GM23338 (cell line): ENCODE measurements around the gene PLD1. TPM values are rescaled to one million over a fixed set of nuclear protein-coding genes. Genes with fewer than 3 reads are reported as not detected.

ENCODE experiments used
- ATAC-seq: fragments of 200-7000 bp; cut with Tn5 transposase; 3 replicates; pipeline ENCODE4 v1.9.1; 2020
- DNase-seq: peaks from one replicate; pipeline ENCODE4 v3.0.0-alpha.2; 2015; ENCODE audit warnings: low spot score
- H2AFZ ChIP-seq: fragments of 200-600 bp; sonication (generic); 2 replicates; pipeline ENCODE4 v1.8.0; 2016; ENCODE audit warnings: antibody characterized with exemption, mild to moderate bottlenecking, moderate library complexity
- H3F3A ChIP-seq: fragments of 200-600 bp; sonication (generic); replicated peaks from 2 replicates; pipeline ENCODE4 v1.8.0; 2017; ENCODE audit warnings: antibody characterized with exemption, mixed run types, low read depth
- H3K27ac ChIP-seq: fragments of 200-600 bp; sonication (generic); 2 replicates; pipeline ENCODE4 v1.6.1; 2016; ENCODE audit warnings: low read depth
- H3K27me3 ChIP-seq: fragments of 200-600 bp; sonication (generic); 2 replicates; pipeline ENCODE4 v1.8.0; 2016; ENCODE audit warnings: mild to moderate bottlenecking, mixed run types, moderate library complexity; ENCODE audit not compliant: insufficient read depth
- H3K36me3 ChIP-seq: fragments of 200-600 bp; sonication (generic); 2 replicates; pipeline ENCODE4 v1.8.0; 2016; ENCODE audit warnings: mild to moderate bottlenecking; ENCODE audit not compliant: insufficient read depth
- H3K4me1 ChIP-seq: fragments of 200-600 bp; sonication (generic); 2 replicates; pipeline ENCODE4 v1.8.0; 2016; ENCODE audit warnings: mild to moderate bottlenecking, moderate library complexity; ENCODE audit not compliant: insufficient read depth
- H3K4me2 ChIP-seq: fragments of 200-600 bp; sonication (generic); 2 replicates; pipeline ENCODE4 v1.7.1; 2017; ENCODE audit warnings: mixed run types
- H3K4me3 ChIP-seq: fragments of 200-600 bp; sonication (generic); 2 replicates; pipeline ENCODE4 v1.6.1; 2016; ENCODE audit warnings: mixed run types
- H3K79me2 ChIP-seq: fragments of 200-600 bp; sonication (generic); replicated peaks from 2 replicates; pipeline ENCODE4 v1.8.0; 2017; ENCODE audit warnings: mild to moderate bottlenecking; ENCODE audit not compliant: insufficient read depth
- H3K9me2 ChIP-seq: fragments of 200-600 bp; sonication (generic); 2 replicates; pipeline ENCODE4 v1.8.0; 2017; ENCODE audit not compliant: insufficient read depth
- H4K20me1 ChIP-seq: fragments of 200-600 bp; sonication (generic); replicated peaks from 2 replicates; pipeline ENCODE4 v1.8.0; 2017; ENCODE audit warnings: mild to moderate bottlenecking; ENCODE audit not compliant: insufficient read depth
- H3K27ac Mint-ChIP-seq: 2 replicates; pipeline ENCODE4 v1.8.0; 2020; ENCODE audit warnings: inconsistent platforms, mild to moderate bottlenecking, moderate library complexity, mixed read lengths
- H3K27me3 Mint-ChIP-seq: 3 replicates; pipeline ENCODE4 v1.8.0; 2022; ENCODE audit warnings: low read depth, mild to moderate bottlenecking, moderate library complexity, mixed read lengths, inconsistent platforms; ENCODE audit not compliant: insufficient read depth, poor library complexity
- H3K36me3 Mint-ChIP-seq: 3 replicates; pipeline ENCODE4 v1.8.0; 2021; ENCODE audit warnings: low read depth, mild to moderate bottlenecking, inconsistent platforms, moderate library complexity, mixed read lengths
- H3K4me1 Mint-ChIP-seq: 3 replicates; pipeline ENCODE4 v1.8.0; 2020; ENCODE audit warnings: mild to moderate bottlenecking, inconsistent platforms, mixed read lengths
- H3K4me3 Mint-ChIP-seq: 3 replicates; pipeline ENCODE4 v1.8.0; 2021; ENCODE audit warnings: moderate library complexity, mild to moderate bottlenecking, inconsistent platforms, mixed read lengths
- H3K9me3 Mint-ChIP-seq: 3 replicates; pipeline ENCODE4 v1.8.0; 2020; ENCODE audit warnings: moderate library complexity, mild to moderate bottlenecking, inconsistent platforms, mixed read lengths
- CREB1 ChIP-seq: fragments of 250-450 bp; sonication (Bioruptor Pico); IDR thresholded peaks from 2 replicates; pipeline ENCODE4 v1.5.0; 2020; ENCODE audit warnings: low read depth, mild to moderate bottlenecking, moderate library complexity
- CTCF ChIP-seq, 2 experiments: fragments of 200-600 bp in 1 of 2; sonication (generic) in 1 of 2; conservative IDR thresholded peaks; 2 replicates each; pipeline versions ENCODE4 v1.5.1 to v1.6.1; 2016 to 2017; ENCODE audit warnings: antibody characterized with exemption in 2 of 2, low read depth in 2 of 2, mild to moderate bottlenecking in 2 of 2, moderate library complexity in 1 of 2
- ETS1 ChIP-seq: IDR thresholded peaks from 2 replicates; pipeline ENCODE4 v1.6.1; 2016; ENCODE audit warnings: antibody characterized with exemption
- EZH2 ChIP-seq: fragments of 200-600 bp; sonication (generic); IDR thresholded peaks from one replicate; pipeline ENCODE4 v1.8.0; 2017; ENCODE audit warnings: antibody characterized with exemption, mild to moderate bottlenecking, low read depth; ENCODE audit not compliant: unreplicated experiment
- EZH2phosphoT487 ChIP-seq: fragments of 200-600 bp; sonication (generic); IDR thresholded peaks from one replicate; pipeline ENCODE4 v1.8.1; 2018; ENCODE audit warnings: antibody characterized with exemption; ENCODE audit not compliant: unreplicated experiment
- JUNB ChIP-seq: IDR thresholded peaks from one replicate; pipeline ENCODE4 v1.6.1; 2016; ENCODE audit warnings: antibody characterized with exemption; ENCODE audit not compliant: unreplicated experiment
- NANOG ChIP-seq: IDR thresholded peaks from 2 replicates; pipeline ENCODE4 v1.6.1; 2016; ENCODE audit warnings: antibody characterized with exemption, borderline replicate concordance
- POLR2AphosphoS5 ChIP-seq: IDR thresholded peaks from 2 replicates; pipeline ENCODE4 v1.6.1; 2016; ENCODE audit warnings: antibody characterized with exemption, low read depth
- REST ChIP-seq: IDR thresholded peaks from one replicate; pipeline ENCODE4 v1.6.1; 2018; ENCODE audit warnings: antibody characterized with exemption; ENCODE audit not compliant: unreplicated experiment
- STAT1 ChIP-seq: IDR thresholded peaks from one replicate; pipeline ENCODE4 v1.6.1; 2016; ENCODE audit warnings: antibody characterized with exemption; ENCODE audit not compliant: unreplicated experiment
- ZNF114 ChIP-seq: fragments of 250-450 bp; sonication (Bioruptor Pico); IDR thresholded peaks from 2 replicates; pipeline ENCODE4 v1.5.0; 2020; ENCODE audit warnings: mild to moderate bottlenecking, moderate library complexity
- ZNF331 ChIP-seq: fragments of 250-450 bp; sonication (Bioruptor Pico); IDR thresholded peaks from 2 replicates; pipeline ENCODE4 v1.5.0; 2020; ENCODE audit warnings: low read depth, mild to moderate bottlenecking, moderate library complexity
- ZNF462 ChIP-seq: fragments of 250-450 bp; sonication (Bioruptor Pico); IDR thresholded peaks from 2 replicates; pipeline ENCODE4 v1.5.0; 2020; ENCODE audit warnings: mild to moderate bottlenecking, moderate library complexity
- polyA plus RNA-seq: library from polyadenylated mRNA; unstranded; fragments of >200 nt; fragmentation: Nextera tagmentation; extraction: Ambion mirVana; gene quantifications from 2 replicates; pipeline ENCODE4 v1.2.1, GENCODE V29; 2016
- total RNA-seq: library from RNA; depleted of rRNA; stranded (reverse); fragments of >200 nt; shearing (Covaris generic); gene quantifications from 2 replicates; pipeline ENCODE4 v1.2.3, GENCODE V29; 2014

The PLD1 gene
- total and polyA plus RNA-seq, 2 experiments from 2014 or later, result 1.4 to 2.2 TPM

GRCh38 chr3:171765511-171765887, 44.8 kb downstream of the PLD1 start:
- Histone ChIP-seq H3K4me1 (no peaks in the 10 kb centered on the region), H2AFZ (no peak overlapping the region), H3K36me3 (no peaks in the 10 kb centered on the region)

More at GRCh38 chr3:171765511-171765887, 44.8 kb downstream of the PLD1 start:
- DNase-seq (no peak), ATAC-seq (no peak)
- no peak overlapping the region for H3K4me2 ChIP-seq
- H3K36me3 Mint-ChIP-seq, result no peaks in the 10 kb centered on the region
- H3K27me3 Mint-ChIP-seq, result peaks cover 1% of the 10 kb centered on the region
- no peaks in the 10 kb centered on the region for H3F3A ChIP-seq
- H3K9me3 Mint-ChIP-seq, result no peaks in the 10 kb centered on the region
- H3K27me3 ChIP-seq, result no peaks in the 10 kb centered on the region
- TF ChIP-seq ZNF462 (CRISPR knock-in tag) (no peak), ZNF331 (CRISPR knock-in tag) (no peak), NANOG (no peak), CREB1 (CRISPR knock-in tag) (no peak), STAT1 (no peak), EZH2 (no peak), ZNF114 (CRISPR knock-in tag) (no peak), JUNB (no peak), CTCF (conservative IDR thresholded peaks at IDR 0.05; ENCODE audit: low read depth in 2 of 2) (no peak), EZH2phosphoT487 (no peak), POLR2AphosphoS5 (no peak), REST (no peak), ETS1 (no peak)
- H3K27ac ChIP-seq, result no peak overlapping the region
- H3K79me2 ChIP-seq, result no peaks in the 10 kb centered on the region
- H3K27ac Mint-ChIP-seq, result no peak overlapping the region
- no peaks in the 10 kb centered on the region for H4K20me1 ChIP-seq
- no peaks in the 10 kb centered on the region for H3K9me2 ChIP-seq
- no peak overlapping the region for H3K4me3 Mint-ChIP-seq
- no peaks in the 10 kb centered on the region; the same call in 2 of the 3 replicates for H3K4me1 Mint-ChIP-seq
- no peak overlapping the region for H3K4me3 ChIP-seq
